Forelimb muscle (tissue), 1 donor: ENCODE data around the gene FAM120B. TPM values are rescaled to one million over a fixed set of nuclear protein-coding genes. Genes with fewer than 3 reads are reported as not detected.

Source experiments
- DNase-seq: peaks from one replicate; pipeline ENCODE4 v3.0.0-alpha.2; 2013; ENCODE audit warnings: low read depth
- polyA plus RNA-seq: library from polyadenylated mRNA; unstranded; fragments of 120-200 nt; gene quantifications from one replicate; pipeline ENCODE4 v1.2.1, GENCODE V29; 2013; ENCODE audit not compliant: insufficient read length

Gene FAM120B
- polyA plus RNA-seq, 1 donor: 25.4 TPM

DNA sequence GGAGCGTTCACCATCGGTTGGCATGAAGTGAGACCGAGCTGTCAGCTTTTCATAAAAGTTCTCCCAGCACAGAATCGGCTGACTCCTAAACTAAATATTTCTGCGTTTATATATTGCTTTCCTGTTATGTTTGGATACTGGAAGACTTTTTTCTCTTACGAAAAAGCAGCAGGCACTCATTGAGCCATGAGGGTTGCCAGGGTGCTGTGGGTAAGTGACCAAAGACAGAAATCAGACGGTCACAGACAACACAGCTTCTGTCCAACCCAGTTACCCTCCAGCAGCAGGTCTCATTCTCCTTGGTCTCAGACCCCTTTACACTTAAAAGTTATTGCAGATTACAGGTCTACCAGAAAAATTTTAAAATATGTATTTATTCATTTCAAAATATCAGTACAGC, 113.7 kb downstream of the FAM120B start:
- no peak for DNase-seq

DNA sequence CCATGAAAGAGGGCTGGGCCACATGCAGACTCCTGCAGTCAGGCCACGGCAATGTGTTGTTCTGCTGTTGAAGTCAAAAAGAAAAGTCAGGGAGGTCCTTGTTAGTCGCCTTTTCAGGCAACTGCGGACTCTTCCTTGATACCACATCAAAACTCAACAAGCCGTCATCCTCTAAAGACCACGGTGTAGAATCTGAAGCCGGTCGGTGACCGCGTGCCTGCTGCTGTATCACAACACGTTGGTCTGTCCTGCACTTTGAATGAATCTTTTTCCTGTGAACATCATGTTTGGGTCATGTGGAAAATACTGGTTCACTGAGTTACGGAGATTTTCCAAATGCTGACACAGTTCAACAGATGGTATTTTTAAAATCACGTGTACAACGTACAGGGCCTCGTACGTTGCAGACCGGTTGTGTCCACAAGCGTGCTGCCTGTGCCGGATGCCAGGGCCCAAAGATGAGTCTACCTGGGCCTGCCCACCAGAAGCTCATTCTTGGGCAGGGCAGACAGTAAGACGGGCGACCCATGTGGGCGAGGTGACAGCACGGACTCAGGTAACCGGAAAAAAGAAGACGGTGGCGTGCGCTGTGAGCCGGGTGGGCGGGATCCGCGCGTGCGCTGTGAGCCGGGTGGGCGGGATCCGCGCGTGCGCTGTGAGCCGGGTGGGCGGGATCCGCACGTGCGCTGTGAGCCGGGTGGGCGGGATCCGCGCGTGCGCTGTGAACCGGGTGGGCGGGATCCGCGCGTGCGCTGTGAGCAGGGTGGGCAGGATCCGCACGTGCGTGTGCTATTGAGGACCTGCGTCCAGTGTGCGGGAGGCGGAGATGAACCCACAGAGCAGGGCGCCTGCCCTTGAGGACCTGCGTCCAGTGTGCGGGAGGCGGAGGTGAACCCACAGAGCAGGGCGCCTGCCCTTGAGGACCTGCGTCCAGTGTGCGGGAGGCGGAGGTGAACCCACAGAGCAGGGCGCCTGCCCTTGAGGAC, 114.5 kb downstream of the FAM120B start:
- no peak for DNase-seq

DNA sequence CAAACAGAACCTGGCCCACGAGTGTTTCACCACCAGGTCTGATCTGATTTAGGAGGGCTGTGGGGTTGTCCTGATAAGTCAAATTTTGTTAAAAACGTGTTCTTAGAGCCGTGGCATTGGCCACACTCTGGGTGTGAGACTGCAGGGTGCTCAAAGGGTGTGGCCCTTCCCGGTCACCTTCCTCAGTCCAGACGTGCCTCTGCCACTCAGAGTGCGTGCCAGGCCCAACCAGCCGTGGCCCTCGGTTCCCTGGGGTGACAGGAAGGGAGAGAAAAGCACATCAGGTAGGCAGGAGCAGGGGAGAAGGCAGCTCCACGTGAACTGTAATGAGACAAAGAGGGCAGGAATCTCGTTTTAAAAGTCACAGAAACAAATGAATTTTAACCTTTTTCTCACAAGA, 115.4 kb downstream of the FAM120B start:
- no peak for DNase-seq

DNA sequence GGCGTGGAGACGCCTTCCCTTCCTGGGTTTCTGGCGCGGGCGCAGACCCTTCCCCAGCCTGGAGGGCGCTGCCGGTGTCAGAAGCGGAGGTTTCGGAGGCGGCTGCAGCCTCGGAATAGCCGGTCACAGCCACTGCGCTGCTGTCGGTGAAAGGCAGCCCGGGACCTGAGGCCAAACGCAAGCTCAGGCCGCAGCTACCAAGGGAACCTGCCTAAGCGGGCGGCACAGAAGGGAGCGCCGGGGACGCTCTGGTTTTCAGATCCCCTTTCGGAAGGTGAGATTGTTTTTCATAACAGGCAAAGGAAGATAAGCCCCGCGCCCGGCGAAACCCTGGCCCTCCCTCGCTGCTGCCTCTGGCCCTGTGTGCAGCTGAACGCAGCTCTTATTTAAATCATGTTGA, 116.5 kb downstream of the FAM120B start:
- DNase-seq: no peak

DNA sequence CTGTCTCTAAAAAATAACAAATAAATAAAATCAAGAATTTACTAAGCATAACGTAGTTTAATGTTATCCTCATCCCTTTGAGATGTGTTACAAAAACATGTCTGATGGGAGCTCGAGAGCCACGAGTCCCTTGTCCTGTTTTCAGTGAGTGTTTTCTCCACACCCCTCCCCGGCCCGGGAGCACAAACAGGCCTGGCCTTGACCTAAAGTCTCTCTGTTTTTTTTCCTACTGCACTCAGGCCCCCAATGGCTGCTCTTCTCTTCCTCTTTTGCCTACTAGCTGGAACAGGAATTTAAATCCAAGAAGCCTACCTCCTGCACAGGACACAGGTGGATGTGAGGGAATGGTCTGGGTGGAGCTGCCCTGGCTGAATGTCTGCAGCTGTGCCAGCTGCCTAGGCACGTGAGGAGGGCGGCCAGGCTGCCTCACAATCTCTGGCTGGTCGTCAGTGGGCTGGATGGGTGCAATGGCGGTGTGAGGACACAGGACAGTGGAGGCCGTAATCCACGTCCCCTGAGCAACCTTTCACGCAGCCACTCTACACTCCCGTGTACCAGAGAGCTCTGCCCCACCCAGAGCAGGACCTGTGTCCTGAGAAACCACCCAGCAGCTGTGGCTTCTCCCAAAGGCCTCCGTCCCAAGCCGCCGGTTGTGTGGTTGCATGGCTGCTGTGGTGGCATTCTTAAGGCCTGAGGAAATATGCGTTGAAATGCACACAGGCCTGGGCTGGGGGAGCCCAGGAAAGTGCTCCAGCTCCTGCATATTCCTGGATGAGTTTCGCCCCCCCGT, 117.5 kb downstream of the FAM120B start:
- DNase-seq: no peak

DNA sequence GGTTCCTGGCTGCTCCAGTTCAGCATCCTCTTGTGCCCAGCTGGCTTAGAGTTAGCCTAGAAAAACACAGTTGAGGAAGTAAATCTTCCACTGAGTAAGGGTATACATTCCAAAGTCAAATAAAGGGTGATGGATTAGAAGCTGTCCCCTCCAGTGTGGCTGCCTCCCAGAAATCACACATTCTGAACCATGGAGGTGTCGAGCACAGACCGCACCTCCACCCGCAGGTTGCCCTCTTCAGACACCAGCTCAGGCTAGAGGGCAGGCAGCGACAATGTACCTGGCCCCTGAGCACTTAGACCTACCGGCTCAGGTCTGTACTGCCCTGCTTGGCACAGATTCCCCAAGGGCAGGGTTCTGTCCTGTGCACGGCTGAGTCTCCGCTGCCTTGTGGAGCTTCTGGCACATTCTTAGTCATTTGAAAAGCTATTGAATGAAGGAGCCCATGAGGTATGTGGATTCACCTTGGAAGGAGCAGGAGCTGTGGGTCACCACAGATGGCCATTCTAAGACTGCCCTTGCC, 118.1 kb downstream of the FAM120B start:
- DNase-seq: no peak

DNA sequence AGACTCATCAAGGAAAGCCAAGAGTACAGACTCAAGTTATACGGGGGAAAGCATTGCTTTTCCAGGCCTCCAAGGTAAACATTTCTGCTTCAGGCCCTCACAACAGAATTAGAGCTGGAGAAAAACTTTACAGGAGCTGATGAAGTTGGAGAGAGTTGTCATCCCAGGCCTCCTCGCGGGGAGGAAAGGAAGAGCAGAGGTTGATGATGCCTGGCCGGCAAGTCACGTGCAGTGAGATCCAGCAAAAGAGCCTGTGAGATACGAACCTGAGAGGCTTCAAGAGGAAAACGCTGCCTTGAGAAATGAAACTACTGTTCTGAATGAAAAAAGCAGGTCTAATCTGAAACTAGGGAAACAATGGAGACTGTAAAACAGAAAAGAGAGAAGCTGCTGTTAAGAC, 122.9 kb downstream of the FAM120B start:
- DNase-seq: no peak

DNA sequence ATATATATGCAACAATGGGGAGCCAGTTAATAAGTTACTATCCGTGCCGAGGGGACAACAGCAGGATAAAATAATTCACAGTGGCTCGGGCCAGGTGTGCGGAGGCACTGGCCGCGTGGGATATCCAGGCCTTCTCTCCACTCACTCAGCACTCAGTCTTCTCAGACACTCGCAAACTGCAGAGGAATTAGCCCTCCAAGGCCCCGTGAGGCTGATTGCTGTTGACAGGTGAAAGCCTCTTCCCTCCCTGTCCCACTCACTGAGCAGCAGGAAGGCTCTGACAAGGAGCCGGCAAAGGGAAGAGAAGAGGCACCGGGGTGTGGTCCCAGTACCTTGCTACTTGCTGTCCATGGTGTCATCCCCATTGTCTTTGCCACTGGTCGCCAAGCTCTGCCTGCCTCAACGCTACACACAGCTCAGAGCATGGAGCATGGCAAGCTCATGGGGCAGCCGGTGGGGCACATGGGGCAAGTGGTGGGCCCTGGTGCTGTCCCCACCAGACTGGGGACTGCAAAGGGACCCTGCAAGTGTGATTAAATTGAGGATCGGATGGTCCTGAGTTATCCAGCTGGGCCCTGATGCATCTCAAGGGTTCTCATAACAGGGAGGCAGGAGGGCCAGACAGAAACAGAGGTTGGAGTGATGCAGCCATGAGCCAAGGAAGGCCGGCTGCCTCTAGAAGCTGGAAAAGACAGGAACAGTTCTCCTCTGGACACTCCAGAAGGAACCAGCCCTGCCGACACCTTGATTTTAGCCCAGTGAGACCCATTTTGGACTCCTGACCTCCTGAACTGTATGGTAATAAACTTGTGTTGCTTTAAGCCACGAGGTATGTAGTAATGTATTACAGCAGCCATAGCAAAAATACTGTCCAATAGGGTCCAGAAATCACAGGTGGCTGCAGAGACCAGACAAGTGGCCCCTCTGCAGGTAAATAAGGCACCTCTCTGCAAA, 126.9 kb downstream of the FAM120B start:
- DNase-seq: no peak

DNA sequence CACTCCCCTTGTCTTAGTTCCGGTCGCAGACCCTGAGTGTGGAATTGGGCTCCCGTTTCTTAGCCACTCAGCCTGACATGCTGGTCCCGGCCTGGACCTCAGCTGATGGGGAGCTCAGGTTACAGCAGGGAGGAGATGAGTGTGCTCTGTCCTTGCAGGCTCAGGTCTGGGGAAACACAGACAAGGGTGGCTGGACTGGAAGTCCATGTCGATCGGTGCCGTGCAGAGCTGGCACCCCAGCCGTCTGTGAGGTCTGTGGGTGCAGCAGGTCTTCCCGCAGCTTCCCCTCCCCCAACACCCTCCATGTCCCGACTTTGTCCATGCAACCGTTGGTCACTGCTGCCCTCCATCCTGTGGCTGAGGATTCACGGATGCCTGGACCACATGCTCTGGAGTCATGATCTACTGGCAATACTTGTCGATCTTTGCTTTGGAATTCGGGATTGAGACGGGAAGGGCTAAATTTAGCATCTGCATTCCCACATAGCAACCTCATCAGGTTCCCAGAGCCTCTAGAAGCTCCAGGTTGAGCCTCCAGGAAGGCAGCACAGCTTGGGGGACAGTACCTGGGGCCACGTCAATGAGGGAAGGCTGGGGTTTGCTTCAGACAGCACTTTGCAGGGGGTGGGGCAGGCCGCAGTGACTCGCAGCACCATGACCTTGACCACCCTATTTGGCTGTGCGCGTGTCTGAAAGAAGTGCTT, 127.7 kb downstream of the FAM120B start:
- DNase-seq: no peak

DNA sequence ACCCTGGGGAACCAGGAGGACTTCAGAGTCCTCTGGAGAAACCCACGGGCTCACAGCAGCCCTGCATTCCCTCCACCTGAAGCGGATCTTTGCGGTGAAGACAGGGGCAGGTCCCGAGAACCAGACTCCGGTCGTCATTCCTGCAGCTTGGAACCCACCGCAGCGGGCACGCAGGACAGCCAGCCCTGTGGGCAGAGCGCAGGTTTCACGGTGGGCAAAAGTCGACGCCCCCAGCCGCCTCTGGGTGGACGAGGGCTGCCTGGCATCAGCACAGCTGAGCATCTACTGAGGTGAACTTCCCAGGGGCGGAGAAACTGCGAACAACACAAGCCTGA, 128.2 kb downstream of the FAM120B start:
- DNase-seq: no peak

DNA sequence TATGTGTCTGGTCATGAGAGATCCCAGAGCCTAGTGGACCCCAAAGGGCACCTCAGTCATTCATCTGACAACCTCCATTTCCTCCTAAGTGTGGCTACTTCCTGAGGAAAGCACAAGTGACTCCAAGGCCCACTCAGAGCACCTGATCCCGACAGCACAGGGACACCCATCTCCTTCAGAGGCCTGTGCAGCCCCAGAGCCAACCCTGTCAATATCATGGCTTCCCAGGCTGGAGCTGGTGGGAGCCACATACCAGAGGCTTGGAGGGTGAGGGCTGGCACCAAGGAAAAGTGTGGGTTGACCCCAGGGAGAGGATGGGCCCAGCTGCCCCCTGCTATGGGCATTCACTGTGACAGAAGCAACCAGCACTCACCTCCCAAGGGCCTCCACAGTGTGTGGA, 129.2 kb downstream of the FAM120B start:
- DNase-seq: no peak

DNA sequence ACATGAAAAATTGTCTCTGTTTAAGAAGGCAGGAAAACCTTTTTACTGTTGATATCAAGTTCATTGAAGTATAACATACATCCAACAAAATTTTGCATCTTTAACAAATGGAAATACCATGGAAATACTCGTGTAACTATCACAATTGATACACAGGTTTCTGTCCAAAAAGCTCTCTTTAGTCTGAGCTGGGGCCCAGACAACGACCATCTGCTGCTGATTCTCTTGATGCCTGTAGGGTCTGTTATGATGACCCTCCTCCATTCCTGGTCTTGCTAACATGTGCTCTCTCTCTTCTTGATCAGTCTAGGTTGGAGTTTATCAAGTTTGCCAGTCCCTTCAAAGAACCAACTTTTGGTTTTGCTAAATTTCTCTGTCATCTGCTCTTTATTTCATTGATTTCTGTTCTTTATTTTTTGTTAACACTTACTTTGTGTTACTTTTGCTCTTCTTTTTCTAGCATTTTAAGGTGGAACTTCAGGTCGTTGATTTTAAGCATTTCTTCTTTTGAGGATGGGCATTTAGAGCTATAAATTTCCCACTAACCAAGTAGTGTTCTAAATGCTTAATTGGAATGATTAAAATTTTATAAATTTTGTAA, 129.8 kb downstream of the FAM120B start:
- no peak for DNase-seq

DNA sequence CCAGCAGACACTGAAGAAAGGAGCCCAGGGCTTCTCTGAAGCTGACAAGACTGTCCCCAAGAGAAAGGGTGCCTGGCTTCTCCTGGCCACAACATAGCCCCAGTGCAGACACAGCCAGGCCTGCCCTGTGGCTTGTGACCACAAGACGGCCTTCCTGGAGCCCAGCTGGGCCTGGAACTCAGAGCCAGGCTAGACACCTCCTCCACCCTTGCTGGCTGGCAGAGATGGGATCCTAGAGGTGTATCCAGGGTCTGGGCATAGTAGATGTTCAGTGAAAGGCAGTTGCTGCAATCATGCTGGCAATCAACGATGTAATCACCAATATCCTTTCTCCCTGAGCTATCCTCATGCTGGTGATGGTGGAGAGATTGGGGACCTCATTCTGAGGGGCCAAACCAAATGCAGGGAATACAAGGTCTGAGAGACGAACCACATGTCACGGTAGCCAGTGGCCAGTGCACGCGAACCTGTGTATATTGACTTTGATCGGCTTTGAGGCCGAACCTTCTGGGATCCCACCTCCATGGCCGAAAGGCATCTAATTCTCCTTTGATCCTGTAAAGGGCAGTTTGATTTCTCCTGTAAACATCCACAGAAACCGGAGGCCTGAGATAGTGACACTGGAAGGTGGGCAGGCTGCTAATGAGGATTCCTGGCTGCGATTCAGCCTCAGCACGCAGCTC, 131.3 kb downstream of the FAM120B start:
- DNase-seq: no peak

DNA sequence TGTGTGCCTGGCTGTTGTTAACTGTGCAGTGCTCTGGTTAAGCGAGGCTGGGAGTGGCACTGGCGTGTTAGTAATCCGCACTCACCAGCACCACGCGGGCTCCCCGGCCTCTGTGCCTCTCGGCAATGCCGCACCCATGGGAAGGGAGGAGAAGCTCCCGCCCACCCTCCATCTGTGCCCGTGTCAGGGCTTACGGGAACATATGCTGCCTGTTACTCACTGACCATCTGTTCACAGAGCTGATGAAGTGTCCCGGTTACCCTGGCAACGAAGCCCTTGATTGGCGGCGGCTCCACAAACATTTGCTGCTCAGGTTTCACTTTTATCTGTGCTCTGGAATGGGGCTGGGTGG, 131.8 kb downstream of the FAM120B start:
- peak; percentile 48 for DNase-seq

DNA sequence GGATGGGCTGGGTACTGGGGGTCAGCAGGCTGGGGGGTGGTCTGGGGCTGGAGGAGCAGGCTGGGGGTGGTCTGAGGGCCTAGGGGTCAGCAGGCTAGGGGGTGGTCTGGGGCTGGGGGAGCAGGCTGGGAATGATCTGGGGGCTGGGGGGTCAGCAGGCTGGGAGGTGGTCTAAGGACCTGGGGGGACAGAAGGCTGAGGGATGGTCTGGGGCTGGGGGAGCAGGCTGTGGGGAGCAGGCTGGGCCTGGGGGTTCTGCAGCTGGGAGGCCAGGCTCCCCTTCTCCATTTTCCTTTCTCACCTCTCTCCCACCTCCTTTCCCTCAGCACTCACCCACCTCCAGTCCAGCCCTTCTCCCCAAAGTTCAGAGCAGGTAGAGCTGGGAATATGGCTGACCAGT, 132.3 kb downstream of the FAM120B start:
- no peak for DNase-seq

DNA sequence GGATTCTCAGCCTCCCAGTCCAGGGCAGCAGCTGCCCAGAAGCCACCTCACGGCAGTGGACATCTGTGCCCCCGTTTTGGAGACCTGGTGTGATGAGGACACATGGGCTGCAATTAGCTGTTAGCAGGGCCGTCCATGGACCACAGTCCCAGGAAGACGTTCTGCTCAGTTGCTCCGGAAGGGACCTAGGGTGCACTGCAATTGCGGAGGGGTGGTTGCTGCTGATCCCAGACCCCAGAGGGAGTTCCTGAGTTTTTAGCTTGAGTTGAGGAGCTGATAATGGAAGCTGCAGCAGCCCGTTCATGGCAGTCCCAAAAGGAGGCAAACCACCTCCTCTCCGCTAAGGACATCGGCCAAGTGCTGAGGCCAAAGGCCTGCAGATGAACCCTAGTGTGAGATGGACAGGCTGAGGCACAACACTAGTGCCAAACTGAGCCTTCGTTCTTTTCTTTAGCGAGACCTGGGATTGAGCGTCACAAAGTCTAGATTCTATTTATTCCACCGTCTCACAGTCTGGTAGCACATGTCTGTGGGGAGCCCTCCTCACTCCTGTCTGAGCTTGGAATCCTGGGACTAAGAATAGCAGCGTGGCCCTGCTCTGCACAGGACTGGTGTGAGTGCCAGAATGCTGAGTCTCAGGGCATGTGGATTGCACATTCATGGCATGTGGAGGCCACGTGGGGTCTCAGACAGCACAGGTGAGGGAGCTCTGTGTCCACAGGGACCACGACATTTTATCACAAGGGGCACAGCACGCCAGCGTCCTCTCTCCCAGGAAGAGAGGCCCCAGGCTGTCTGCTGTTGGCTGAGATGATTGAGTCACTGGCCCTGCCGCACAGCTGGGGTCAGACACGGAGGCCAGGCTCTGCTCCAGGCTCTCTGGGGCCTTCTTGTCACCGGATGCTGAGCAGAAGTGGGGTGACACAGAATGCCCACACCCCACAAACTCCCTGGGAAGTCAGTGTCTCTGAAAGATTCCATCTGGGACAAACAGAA, 133.1 kb downstream of the FAM120B start:
- DNase-seq: no peak

DNA sequence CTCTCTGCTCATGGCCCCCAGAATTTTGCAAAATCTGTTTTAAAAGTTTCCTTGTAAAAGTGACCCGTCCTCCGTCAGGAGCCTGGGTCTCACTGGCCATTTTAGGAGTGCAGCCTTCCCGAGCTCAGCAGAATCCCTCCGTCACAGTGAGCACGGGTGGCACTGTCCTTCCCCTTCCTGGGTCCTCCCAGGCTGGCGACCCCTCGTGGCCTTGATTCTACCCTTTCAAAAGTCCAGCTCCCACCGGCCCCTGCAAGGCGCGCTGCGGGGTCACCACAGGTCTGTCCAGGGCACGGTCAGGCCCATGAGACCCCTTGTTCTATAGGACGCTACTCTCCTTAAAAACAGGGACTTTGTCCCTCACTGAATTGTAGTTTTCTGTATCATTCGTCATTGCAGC, 133.9 kb downstream of the FAM120B start:
- no peak for DNase-seq

DNA sequence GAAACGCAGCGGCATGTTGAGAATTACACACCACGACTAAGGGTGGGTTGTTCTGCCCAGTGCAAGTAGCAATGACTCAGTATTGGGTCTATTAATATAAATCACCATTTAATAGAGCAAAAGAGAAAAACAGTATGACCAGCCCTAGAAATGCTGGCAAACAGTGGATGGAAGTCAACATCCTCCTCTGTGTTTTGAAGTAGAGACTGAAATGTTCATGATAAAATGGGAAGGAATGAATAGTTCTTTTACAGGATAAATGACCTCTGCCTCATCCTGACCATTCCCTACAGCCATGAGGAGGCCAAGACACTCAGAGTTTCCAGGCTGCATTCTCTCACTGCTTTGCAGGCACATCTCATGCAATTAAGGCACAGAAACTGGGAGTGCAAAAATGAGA, 134.8 kb downstream of the FAM120B start:
- no peak for DNase-seq

DNA sequence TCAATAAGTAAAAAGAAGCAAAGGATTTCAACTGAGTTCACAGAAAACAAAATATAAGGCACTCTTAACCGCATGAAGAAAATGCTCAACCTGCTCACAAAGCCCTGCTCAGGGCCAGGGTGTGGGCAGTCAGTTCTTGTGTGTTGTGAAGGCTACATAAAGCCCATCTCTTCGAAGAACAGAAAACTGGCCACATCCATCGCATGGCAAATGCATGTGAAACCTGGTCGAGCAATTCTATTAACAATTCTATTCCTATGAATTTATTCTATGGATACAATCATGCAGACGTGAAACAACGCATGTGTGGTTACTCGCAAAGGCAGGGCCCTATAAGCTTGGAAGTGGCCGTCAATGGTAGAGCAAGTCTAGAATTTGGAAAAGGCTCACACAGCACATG, 136.0 kb downstream of the FAM120B start:
- no peak for DNase-seq
